Natural killer cell (primary cell): ENCODE measurements around the gene HEXIM1. TPM values are rescaled to one million over a fixed set of nuclear protein-coding genes. Genes with fewer than 3 reads are reported as not detected.

ENCODE experiments used
- ATAC-seq, 3 donors: fragments of 150-1000 bp in 2 of 3; fragments of 200-7000 bp in 1 of 3; cut with Tn5 transposase; 1 replicate in 1 of 3; 2 replicates in 2 of 3; pipeline ENCODE4 v1.10.0; 2021; ENCODE audit warnings: mild to moderate bottlenecking in 2 of 3, moderate library complexity in 2 of 3
- DNase-seq, 2 donors: peaks; one replicate each; pipeline versions ENCODE4 v3.0.0 to v3.0.0-alpha.2; 2013 to 2021; ENCODE audit warnings: mixed read lengths in 1 of 2
- H3K27ac ChIP-seq: one replicate; pipeline ENCODE4 v1.5.1; 2013; ENCODE audit warnings: mild to moderate bottlenecking, low read length
- H3K27me3 ChIP-seq: one replicate; pipeline ENCODE4 v1.6.1; 2013; ENCODE audit warnings: low read length; ENCODE audit not compliant: control insufficient read depth, insufficient read depth
- H3K36me3 ChIP-seq: one replicate; pipeline ENCODE4 v1.6.1; 2013; ENCODE audit warnings: low read length; ENCODE audit not compliant: control insufficient read depth, insufficient read depth
- H3K4me1 ChIP-seq: one replicate; pipeline ENCODE4 v1.6.1; 2013; ENCODE audit warnings: low read length; ENCODE audit not compliant: control insufficient read depth, insufficient read depth
- H3K4me3 ChIP-seq: one replicate; pipeline ENCODE4 v1.5.1; 2013; ENCODE audit warnings: low read length
- H3K9me3 ChIP-seq: one replicate; pipeline ENCODE4 v1.6.1; 2013; ENCODE audit warnings: low read length; ENCODE audit not compliant: control insufficient read depth, insufficient read depth
- H3K27ac Mint-ChIP-seq, 2 donors: one replicate each; pipeline ENCODE4 v1.8.0; 2022; ENCODE audit warnings: mild to moderate bottlenecking in 2 of 2, mixed read lengths in 2 of 2, moderate library complexity in 1 of 2
- H3K27me3 Mint-ChIP-seq, 2 donors: one replicate each; pipeline ENCODE4 v1.8.0; 2022; ENCODE audit warnings: low read depth in 2 of 2, mixed read lengths in 2 of 2
- H3K36me3 Mint-ChIP-seq: one replicate; pipeline ENCODE4 v1.8.0; 2022; ENCODE audit warnings: mixed read lengths
- H3K4me1 Mint-ChIP-seq, 2 donors: one replicate each; pipeline ENCODE4 v1.8.0; 2022; ENCODE audit warnings: mixed read lengths in 2 of 2
- H3K4me3 Mint-ChIP-seq: one replicate; pipeline ENCODE4 v1.8.0; 2022; ENCODE audit warnings: mild to moderate bottlenecking, moderate library complexity, mixed read lengths
- H3K9me3 Mint-ChIP-seq, 2 donors: one replicate each; pipeline ENCODE4 v1.8.0; 2022; ENCODE audit warnings: mixed read lengths in 2 of 2
- WGBS: methylation state at CpG from one replicate; pipeline ENCODE4 v1.1.7; 2013; ENCODE audit warnings: missing lambda C conversion rate; ENCODE audit not compliant: insufficient coverage; 5-methylcytosine and 5-hydroxymethylcytosine counted together
- intact Hi-C: fragments of 100-400 bp; cut with micrococcal nuclease; formaldehyde crosslinking; loops from one replicate; pipeline ENCODE4 v1.14.2; 2022
- total RNA-seq, 4 donors: library from RNA; stranded (reverse); fragments of 120-200 nt in 1 of 4; gene quantifications; one replicate each; pipeline versions ENCODE4 v1.2.3 to v1.2.4, GENCODE V29; 2013 to 2022
- TF ChIP-seq, protein P1 (sequence below): fragments of 200-600 bp; IDR thresholded peaks from one replicate; pipeline ENCODE4 v1.8.0; 2022; ENCODE audit warnings: antibody characterized with exemption

Gene HEXIM1
- total RNA-seq, 3 donors from 2014 or later (not counting 1 experiment from before 2014, with no cell fraction given) = 64.9 to 80.7 (median 79.8) TPM

DNA sequence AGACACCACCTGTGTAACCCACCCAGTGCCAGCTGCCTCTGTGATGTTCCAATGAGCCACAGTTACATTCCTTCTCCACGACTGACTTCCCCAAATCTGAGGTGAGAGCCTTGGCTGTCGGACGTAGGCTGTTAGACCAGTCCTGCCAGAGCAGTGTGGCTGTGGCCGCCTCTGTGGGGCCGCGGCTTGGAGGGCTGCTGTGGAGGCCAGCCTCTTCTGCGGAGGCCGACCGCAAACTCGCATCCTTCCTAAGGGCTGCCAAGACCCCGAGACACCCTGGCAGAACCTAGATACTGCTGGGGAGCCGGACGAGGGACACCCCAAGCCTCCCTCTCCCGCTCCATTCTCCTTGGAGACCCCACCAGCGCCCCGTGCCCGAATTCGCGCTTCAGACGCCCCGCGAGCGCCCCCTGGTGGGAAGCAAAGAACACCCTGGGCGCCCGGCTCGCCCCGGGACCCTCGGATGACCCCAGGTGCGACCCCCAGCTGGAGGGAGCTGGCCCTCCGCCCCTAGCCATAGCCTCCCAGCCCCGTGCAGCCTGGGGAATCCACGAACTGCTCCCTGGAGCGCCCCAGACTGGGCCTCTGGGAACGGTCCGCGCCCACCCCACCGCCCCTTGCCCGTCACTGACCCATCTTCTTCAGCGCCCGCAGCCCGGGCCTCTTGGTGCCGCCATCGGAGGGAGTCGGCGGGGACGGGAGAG, 16.5 kb upstream of the HEXIM1 start:
- peak overlapping the region in 1 of 2 donors; percentile 88 for H3K27ac Mint-ChIP-seq
- peaks cover 12 to 20% of the 10 kb centered on the region in 2 donors for H3K4me1 Mint-ChIP-seq
- Histone ChIP-seq H3K4me3 (peak overlapping the region; percentile 50), H3K27ac (no peak overlapping the region), H3K9me3 (no peaks in the 10 kb centered on the region), H3K36me3 (no peaks in the 10 kb centered on the region), H3K27me3 (no peaks in the 10 kb centered on the region), H3K4me1 (peaks cover 32% of the 10 kb centered on the region)
- DNase-seq (peak; percentile 56 to 63), ATAC-seq (no peak)
- no peaks in the 10 kb centered on the region for H3K36me3 Mint-ChIP-seq
- WGBS = 10% methylated on average over 46 of the region's 46 CpGs
- TF ChIP-seq, protein P1, sequence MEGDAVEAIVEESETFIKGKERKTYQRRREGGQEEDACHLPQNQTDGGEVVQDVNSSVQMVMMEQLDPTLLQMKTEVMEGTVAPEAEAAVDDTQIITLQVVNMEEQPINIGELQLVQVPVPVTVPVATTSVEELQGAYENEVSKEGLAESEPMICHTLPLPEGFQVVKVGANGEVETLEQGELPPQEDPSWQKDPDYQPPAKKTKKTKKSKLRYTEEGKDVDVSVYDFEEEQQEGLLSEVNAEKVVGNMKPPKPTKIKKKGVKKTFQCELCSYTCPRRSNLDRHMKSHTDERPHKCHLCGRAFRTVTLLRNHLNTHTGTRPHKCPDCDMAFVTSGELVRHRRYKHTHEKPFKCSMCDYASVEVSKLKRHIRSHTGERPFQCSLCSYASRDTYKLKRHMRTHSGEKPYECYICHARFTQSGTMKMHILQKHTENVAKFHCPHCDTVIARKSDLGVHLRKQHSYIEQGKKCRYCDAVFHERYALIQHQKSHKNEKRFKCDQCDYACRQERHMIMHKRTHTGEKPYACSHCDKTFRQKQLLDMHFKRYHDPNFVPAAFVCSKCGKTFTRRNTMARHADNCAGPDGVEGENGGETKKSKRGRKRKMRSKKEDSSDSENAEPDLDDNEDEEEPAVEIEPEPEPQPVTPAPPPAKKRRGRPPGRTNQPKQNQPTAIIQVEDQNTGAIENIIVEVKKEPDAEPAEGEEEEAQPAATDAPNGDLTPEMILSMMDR = peak; percentile 99
- intact Hi-C loops = loop anchor here (2.0 kb wide), 2 partner anchors 71 to 357 kb away; partner anchors contain the start of gene NMT1
- H3K4me3 Mint-ChIP-seq = peak overlapping the region; percentile 72
- peaks cover 0 to 3% of the 10 kb centered on the region in 2 donors for H3K27me3 Mint-ChIP-seq
- no peaks in the 10 kb centered on the region for H3K9me3 Mint-ChIP-seq

DNA sequence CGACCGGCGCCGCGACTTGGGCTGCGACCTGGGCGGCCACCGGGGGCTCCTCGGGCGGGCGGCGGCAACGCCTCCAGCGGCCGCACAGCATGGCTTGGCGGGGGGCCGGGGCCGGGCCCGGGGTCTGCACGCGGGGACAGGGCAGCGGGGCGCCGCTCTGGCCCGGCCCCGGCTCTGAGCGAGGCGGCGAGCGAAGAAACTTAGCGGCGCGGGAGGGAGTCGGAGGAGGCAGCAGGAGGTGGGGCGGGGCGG, 16.0 kb upstream of the HEXIM1 start, which contains the start of gene PLCD3:
Gene PLCD3, minus strand, starts transcription at position 196 of the 252 bp plus-strand sequence. Its CDS starts 105 bp downstream, at position 91.
- TF ChIP-seq, protein P1 = no peak
- Mint-ChIP-seq H3K27ac (peak within 1 kb of the TSS; percentile 82 to 88), H3K36me3 (no peaks in the 10 kb centered on the region), H3K4me1 (peaks cover 12 to 20% of the 10 kb centered on the region in 2 donors), H3K27me3 (peaks cover 0 to 3% of the 10 kb centered on the region in 2 donors), H3K9me3 (no peaks in the 10 kb centered on the region), H3K4me3 (peak within 1 kb of the TSS; percentile 92)
- 0% methylated on average over 35 of the region's 36 CpGs for WGBS
- H3K27me3 ChIP-seq = no peaks in the 10 kb centered on the region
- no peak for DNase-seq
- no peak for ATAC-seq
- intact Hi-C loops = loop anchor here (2.0 kb wide), 2 partner anchors 71 to 357 kb away; partner anchors contain the start of gene NMT1
- H3K4me1 ChIP-seq = peaks cover 33% of the 10 kb centered on the region
- H3K36me3 ChIP-seq = no peaks in the 10 kb centered on the region
- H3K9me3 ChIP-seq = no peaks in the 10 kb centered on the region
- H3K27ac ChIP-seq = peak within 1 kb of the TSS; percentile 91
- H3K4me3 ChIP-seq = peak within 1 kb of the TSS; percentile 71

DNA sequence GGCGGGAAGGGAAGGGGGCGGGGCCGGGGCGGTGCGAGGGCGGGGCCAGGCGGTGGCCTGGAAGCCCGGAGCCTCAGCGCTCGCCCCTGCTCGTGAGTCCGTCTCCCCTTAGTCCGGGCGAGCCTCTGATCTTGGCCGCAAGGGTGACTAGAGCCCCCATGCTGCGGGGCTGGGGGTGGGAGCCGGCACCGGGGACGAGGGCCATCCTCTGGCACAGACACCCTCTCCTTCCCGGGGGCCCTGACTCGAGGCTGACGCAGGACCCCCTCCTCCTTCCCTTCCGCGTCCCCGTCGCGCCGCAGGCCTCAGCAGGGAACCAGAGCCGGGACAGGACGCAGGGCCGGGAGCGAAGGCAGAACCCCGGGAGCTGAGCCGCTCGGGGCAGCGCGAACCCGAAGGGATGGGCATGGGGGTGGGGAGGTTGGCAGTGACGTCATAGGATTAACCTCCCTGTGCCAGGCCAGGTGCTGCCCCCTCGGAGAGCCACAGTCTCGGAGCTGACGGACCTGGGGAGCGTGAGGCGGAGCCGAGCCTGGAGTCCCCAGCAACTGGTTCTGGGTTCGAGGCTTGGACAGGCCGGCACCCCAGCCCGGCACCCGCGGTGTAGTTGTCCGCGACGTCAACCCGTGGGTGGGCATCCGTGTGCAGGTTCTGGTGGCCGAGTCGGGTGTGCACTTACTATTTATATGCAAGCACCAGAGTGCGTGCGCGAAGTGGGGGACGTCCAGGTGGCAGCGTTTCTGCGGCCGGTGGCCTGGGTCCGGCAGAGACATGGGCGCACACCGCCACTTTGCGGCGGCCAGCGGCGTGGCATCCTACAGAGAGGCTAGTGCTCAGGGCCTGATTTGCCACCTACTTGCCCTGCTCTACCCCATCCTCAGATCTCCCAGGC, 15.5 kb upstream of the HEXIM1 start:
- no peaks in the 10 kb centered on the region for H3K9me3 Mint-ChIP-seq
- Histone ChIP-seq H3K4me1 (peaks cover 33% of the 10 kb centered on the region), H3K4me3 (peak overlapping the region; percentile 71), H3K27ac (peak overlapping the region; percentile 91), H3K27me3 (no peaks in the 10 kb centered on the region), H3K36me3 (no peaks in the 10 kb centered on the region), H3K9me3 (no peaks in the 10 kb centered on the region)
- H3K27me3 Mint-ChIP-seq = peaks cover 0 to 3% of the 10 kb centered on the region in 2 donors
- H3K4me1 Mint-ChIP-seq = peaks cover 12 to 20% of the 10 kb centered on the region in 2 donors
- peak overlapping the region; percentile 92 for H3K4me3 Mint-ChIP-seq
- intact Hi-C loops = loop anchor here (2.0 kb wide), 2 partner anchors 72 to 358 kb away; partner anchors contain the start of gene NMT1
- DNase-seq = peak; percentile 65 to 84
- under 1% methylated on average over 69 of the region's 71 CpGs for WGBS
- ATAC-seq = peak; percentile 54 to 66 (median 57)
- TF ChIP-seq, protein P1 = peak; percentile 71
- H3K36me3 Mint-ChIP-seq = no peaks in the 10 kb centered on the region
- peak overlapping the region; percentile 82 to 88 for H3K27ac Mint-ChIP-seq
